Stimulated activated naive CD8-positive, alpha-beta T cell treated with anti-CD3 and anti-CD28 coated beads, Interleukin-15, amount 100 ng/mL, for 72 hours (primary cell): ENCODE measurements around the gene CASP7.

Source experiments
- ATAC-seq: fragments of 150-1000 bp; cut with Tn5 transposase; 2 replicates; pipeline ENCODE4 v1.10.0; 2021; ENCODE audit warnings: mild to moderate bottlenecking, moderate library complexity
- DNase-seq, 2 donors: peaks; one replicate each; pipeline ENCODE4 v3.0.0; 2021 to 2022
- H3K27ac Mint-ChIP-seq, 2 donors: one replicate each; pipeline ENCODE4 v1.8.0; 2022; ENCODE audit warnings: mild to moderate bottlenecking in 2 of 2, mixed read lengths in 2 of 2, moderate library complexity in 2 of 2
- H3K27me3 Mint-ChIP-seq: one replicate; pipeline ENCODE4 v1.8.0; 2022; ENCODE audit warnings: mixed read lengths
- H3K4me1 Mint-ChIP-seq: one replicate; pipeline ENCODE4 v1.8.0; 2022; ENCODE audit warnings: mild to moderate bottlenecking, mixed read lengths
- H3K4me3 Mint-ChIP-seq, 2 donors: one replicate each; pipeline ENCODE4 v1.8.0; 2022; ENCODE audit warnings: mild to moderate bottlenecking in 2 of 2, mixed read lengths in 2 of 2, moderate library complexity in 1 of 2
- H3K9me3 Mint-ChIP-seq, 2 donors: one replicate each; pipeline ENCODE4 v1.8.0; 2022; ENCODE audit warnings: mixed read lengths in 2 of 2

The CASP7 gene

DNA sequence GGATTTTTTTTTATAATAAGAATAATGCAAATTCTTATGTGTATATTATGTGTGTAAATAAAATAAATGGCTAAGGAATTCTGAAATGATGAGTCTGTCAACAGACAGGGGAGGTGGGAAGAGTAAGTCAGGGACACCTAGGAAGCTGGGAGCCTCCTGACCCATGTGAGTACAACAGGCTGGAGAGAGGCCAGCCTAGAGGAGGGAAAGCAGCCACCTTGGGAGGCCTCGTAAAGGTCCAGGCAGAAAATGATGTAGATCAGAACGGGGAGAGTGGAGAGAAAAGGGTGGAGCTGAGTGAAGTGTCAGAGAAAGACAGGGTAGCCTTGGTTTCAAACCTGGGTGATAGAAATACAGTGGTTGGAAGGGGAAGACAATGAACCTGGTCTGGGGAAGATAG lies 22.8 kb upstream of the CASP7 start:
- no peaks in the 10 kb centered on the region for H3K4me1 Mint-ChIP-seq
- peaks cover 47% of the 10 kb centered on the region for H3K27me3 Mint-ChIP-seq
- no peak for ATAC-seq
- no peak for DNase-seq
- no peak overlapping the region for H3K4me3 Mint-ChIP-seq
- H3K9me3 Mint-ChIP-seq: no peaks in the 10 kb centered on the region
- no peak overlapping the region for H3K27ac Mint-ChIP-seq

DNA sequence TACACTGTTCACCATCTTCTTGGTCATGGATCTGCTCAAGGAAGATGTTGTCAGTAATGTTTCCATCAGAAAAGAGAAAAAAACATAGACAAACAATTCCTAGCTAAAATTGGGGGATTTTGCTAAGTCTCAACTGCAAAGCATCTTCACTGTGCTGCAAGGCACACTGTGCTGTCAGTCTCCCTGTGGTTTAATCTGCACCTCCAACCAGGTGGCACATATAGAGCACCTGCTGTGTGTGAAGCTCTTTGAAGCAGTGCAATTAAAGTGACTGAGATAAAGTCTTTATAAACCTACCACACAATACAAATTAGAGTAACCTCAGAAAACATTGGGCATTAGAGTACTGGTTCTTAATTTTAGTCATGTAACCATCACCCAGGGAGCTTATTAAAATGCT lies 22.2 kb upstream of the CASP7 start:
- no peaks in the 10 kb centered on the region for H3K9me3 Mint-ChIP-seq
- no peak overlapping the region for H3K4me3 Mint-ChIP-seq
- no peak for ATAC-seq
- H3K27ac Mint-ChIP-seq: no peak overlapping the region
- H3K27me3 Mint-ChIP-seq: peaks cover 45% of the 10 kb centered on the region
- no peak for DNase-seq
- no peaks in the 10 kb centered on the region for H3K4me1 Mint-ChIP-seq

DNA sequence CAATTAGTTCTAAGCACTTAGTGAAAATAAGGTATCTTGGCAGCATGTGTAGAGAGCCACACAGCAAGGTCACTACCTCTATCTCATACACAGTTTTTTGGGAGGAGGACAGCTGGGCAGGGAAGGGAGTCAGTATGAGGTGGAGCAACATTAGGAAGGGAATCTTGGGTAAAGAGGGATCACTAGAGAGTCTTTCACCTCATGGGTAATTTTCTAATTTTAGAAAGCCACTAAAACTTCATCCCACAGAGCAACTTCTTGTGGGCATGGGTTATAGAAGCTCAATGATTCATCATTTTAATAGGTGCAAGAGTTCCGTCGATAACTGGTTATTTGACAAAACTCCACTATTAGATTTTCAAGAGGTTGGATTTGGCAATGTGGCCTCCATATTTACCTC lies 18.4 kb upstream of the CASP7 start:
- no peaks in the 10 kb centered on the region for H3K9me3 Mint-ChIP-seq

DNA sequence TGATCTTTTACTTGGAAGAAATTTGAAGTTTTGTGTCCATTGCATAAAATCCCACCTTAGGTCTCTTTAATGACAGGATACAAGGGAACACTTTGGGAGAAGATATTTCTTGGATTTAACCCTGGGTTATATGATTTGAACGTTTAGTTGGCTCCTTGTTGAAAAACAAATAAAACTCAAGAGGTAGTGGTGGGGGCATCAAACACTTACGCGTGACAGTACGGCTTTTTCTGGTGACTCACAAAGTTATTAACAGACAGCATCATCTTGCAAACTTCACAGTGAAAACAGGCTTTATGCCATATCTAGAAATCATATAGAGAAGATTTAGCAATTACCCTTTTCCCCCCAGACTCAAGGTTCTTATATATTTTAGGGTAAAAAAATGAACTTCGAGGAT lies 16.6 kb upstream of the CASP7 start:
- Mint-ChIP-seq H3K4me1 (peaks cover 22% of the 10 kb centered on the region), H3K4me3 (no peak overlapping the region), H3K9me3 (peaks cover 0 to 3% of the 10 kb centered on the region in 2 donors), H3K27ac (no peak overlapping the region), H3K27me3 (peaks cover 9% of the 10 kb centered on the region)
- DNase-seq (no peak), ATAC-seq (no peak)

More for the DNA sequence above, 18.4 kb upstream of the CASP7 start:
- H3K27ac Mint-ChIP-seq: no peak overlapping the region
- DNase-seq (no peak), ATAC-seq (no peak)
- no peak overlapping the region for H3K4me3 Mint-ChIP-seq
- H3K4me1 Mint-ChIP-seq: peaks cover 5% of the 10 kb centered on the region
- H3K27me3 Mint-ChIP-seq: peaks cover 20% of the 10 kb centered on the region

DNA sequence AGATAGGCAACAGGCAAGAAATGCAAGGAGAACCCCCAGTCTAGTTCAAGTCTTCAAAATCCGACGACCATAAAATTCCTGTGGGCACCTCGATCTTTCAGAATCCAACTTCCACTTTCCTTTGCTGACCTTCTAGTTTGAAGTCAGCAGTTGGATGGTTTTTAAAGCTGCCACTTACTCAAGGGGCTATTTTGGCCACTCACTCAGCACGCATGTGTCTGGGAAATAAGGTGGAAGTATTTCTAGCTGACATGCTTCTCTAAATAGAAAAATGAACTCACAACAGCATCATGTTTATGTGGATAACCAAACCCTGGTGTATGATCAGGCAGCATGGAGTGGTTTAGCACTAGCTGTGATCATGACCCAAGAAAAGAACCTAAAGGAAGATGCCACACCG lies 15.8 kb upstream of the CASP7 start, which contains the start of gene NRAP:
NRAP (minus strand) TSS at position 134 of the 400 bp plus-strand sequence. CDS start 159 bp downstream, outside the sequence.
- peaks cover 0 to 3% of the 10 kb centered on the region in 2 donors for H3K9me3 Mint-ChIP-seq
- H3K4me3 Mint-ChIP-seq: no peak within 1 kb of the TSS
- no peak within 1 kb of the TSS for H3K27ac Mint-ChIP-seq
- H3K4me1 Mint-ChIP-seq: peaks cover 22% of the 10 kb centered on the region
- DNase-seq (no peak), ATAC-seq (no peak)
- peaks cover 9% of the 10 kb centered on the region for H3K27me3 Mint-ChIP-seq

DNA sequence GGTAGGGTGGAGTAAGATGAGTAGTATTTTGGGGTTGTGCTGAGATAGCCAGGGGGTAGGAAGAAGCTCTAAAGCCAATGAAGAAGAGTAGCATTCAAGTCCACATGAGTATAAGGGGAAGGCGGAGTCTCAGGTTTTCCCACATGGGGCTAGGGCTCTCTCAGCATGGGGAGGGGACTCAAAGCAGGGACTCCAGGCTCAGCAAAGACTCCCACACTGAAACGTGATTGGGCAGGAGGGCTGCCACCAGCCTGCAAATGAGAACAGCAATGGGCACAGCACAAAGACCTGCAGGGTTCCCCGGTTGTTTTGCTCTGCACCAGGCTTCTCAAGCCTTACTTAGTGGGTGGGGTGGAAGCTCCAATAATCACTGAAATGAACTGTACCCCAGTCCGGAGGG lies 14.4 kb upstream of the CASP7 start:
- DNase-seq: no peak
- H3K4me3 Mint-ChIP-seq: no peak overlapping the region
- H3K27ac Mint-ChIP-seq: no peak overlapping the region
- peaks cover 22% of the 10 kb centered on the region for H3K4me1 Mint-ChIP-seq
- no peak for ATAC-seq
- peaks cover 2 to 3% of the 10 kb centered on the region in 2 donors for H3K9me3 Mint-ChIP-seq
- H3K27me3 Mint-ChIP-seq: peaks cover 9% of the 10 kb centered on the region

DNA sequence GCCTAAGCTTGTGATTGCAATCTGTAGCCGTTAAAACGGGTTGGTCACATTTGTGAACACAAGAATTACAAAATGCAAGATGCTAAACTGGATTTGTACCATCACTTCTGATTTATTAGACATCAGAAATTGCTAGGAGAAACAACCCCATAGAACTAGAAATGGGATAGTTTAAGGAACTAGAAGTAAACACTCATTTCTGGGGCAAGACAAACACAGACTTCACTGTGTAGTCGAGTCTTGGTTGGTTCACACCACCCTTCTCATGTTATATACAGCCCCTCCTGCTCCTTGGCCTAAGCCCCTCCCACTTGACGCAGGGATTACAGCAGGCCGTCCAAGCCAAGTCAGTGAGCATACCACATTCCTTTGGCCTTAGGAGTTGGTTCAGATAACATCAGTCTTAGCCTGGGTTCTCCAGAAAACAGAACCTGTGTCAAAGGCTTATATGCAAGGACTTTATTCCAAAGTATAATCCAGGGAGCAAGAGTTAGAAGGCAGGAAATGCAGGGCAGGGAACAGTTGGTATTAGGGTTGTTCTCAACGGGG lies 13.8 kb upstream of the CASP7 start:
- Mint-ChIP-seq H3K27ac (no peak overlapping the region), H3K4me3 (no peak overlapping the region), H3K4me1 (peaks cover 22% of the 10 kb centered on the region), H3K9me3 (peaks cover 7% of the 10 kb centered on the region in 2 donors), H3K27me3 (peaks cover 14% of the 10 kb centered on the region)
- ATAC-seq: no peak
- no peak for DNase-seq

DNA sequence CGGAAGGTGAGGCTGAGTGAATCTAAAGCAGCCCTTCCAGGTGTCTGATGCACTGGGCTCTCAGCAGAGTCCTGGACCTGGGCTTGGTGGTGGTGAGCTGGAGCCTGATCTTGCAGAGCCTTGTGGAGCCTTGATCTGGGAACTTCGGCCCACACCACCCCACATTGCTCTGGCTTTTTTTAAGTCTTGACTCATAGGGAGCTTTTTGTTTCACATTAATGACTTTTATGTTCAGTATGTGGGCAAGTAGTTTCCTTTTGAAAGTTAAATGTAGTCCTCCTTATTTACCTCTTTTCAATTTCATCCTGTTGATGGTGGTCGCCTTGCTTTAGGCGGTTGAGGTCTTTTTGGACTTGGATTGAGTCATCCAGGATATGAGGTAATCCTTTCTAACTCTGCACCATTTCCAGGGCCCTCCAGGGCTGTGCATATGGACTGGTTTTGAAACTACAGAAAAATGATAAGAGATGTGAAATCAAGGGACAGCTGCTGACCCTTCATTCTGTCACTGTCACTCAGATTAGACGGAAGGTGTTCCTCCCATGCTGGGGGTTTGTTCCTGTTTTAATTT lies 12.9 kb upstream of the CASP7 start:
- Mint-ChIP-seq H3K27ac (peak overlapping the region; percentile 93 to 94), H3K4me3 (peak overlapping the region; percentile 9 to 11), H3K27me3 (peaks cover 16% of the 10 kb centered on the region), H3K9me3 (peaks cover 7 to 13% of the 10 kb centered on the region in 2 donors), H3K4me1 (peaks cover 22% of the 10 kb centered on the region)
- DNase-seq (peak; percentile 32 to 69), ATAC-seq (peak; percentile 98)

DNA sequence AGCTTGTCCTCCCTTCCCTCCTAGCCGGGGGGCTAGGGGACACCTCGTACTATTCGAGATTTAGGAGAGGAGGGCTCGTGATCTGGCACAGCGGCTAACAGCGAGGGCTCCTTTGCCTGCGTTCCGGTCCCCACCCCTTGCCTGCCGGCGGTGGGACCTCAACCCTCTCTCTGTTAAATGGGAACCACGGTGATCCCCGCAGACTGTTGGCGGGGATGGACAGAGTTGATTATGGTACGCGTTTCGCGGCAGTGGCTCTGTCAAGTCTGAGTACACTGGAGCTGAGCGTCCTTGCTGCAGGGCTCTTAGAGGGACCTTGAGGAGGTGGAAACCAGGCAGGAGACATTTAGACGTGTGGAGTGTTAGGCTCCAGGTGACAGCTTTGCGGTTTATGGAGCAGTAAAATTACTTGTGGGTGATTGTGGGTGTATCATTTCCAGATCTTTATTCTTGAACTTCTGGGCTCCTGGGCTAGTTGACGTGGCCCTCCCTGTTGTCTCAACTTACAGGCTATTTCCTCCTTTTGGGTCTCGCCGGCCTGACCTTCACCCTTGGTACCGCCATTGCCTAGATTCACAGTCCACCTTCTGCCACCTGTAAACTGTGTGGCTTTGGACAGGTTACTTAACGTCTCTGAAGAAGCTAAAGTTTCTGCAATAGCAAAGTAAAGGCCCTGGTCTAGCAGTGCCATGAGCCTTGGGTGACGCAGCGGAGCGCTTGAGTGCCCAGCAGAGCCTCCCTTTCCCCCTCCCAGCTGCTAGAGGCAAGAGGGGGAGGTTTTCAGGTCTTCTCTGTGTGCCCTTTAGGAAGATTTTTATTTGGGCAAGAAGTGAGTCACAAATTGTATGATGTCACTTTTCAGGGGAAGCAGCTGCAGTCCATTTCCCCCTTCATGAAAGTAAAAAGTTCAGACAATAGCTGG lies 739 bp downstream of the CASP7 start:
- Mint-ChIP-seq H3K4me3 (peak overlapping the region; percentile 88 to 92), H3K27me3 (no peaks in the 10 kb centered on the region), H3K4me1 (peaks cover 54% of the 10 kb centered on the region), H3K27ac (peak overlapping the region; percentile 84 to 97), H3K9me3 (peaks cover 20 to 22% of the 10 kb centered on the region in 2 donors)
- DNase-seq (peak; percentile 30 to 45), ATAC-seq (peak; percentile 29)

DNA sequence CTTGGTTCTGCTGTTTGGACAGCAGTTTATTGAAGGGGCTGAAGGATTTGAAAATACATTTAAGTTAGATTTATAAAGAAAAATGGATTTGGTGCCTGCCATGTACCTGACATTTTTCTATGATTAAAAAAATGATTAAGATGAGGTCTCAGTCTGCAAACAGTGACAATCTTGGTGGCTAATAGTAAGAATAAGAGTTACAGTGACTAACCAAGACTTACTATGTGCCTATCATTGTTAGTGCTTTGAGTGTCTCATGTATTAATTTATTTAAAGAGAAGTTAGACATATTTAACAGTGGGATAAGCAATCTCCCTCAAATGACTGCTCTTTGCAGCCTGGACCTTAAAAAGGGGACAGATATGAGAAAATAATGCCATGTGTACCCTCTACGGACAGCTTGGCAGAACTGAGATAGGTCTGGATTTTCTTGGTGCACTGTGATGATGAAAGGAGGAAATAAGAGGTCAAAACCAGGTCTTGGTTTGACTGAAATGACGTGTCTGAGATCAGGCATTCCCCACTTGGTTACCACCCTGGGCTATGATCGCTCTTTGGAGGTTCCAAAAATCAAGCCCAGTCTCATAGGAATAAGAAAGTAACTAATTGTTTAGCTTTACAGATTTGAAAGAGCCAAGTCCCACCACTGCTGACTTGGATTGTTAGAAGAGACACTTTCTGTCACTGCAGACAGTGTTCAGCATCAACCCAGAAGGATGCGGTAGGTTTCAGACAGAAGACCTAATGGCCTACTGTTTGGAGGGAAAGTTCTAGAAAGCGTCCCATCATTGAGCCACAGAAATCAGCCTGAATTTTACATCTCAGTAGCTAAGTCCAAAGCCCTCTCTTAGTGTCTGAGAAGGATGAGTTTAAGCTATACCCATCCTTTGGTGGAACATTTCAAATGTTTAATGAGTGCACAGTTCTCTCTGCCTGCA lies 2.1 kb downstream of the CASP7 start:
- Mint-ChIP-seq H3K27ac (peak overlapping the region; percentile 84 to 97), H3K4me3 (peak overlapping the region; percentile 88 to 92), H3K9me3 (peaks cover 24 to 32% of the 10 kb centered on the region in 2 donors), H3K27me3 (no peaks in the 10 kb centered on the region), H3K4me1 (peaks cover 54% of the 10 kb centered on the region)
- peak; percentile 75 for ATAC-seq
- peak; percentile 55 to 77 for DNase-seq

DNA sequence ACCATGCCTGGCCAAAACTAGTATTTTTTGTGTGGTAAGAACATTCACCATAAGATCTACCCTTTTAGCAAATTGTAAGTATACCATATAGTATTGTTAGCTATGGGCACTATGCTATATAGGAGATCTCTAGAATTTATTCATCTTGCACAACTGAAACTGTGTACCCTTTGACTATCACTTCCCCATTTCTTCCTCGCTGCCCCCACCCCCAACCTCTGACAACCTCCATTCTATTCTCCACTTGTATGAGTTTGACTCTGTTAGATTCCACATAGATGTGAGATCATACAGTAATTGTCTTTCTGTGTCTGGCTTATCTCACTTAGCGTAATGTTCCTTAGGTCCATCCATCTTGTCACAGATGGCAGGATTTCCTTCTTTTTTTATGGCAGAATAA lies 3.6 kb downstream of the CASP7 start:
- peak overlapping the region in 1 of 2 donors; percentile 7 for H3K4me3 Mint-ChIP-seq
- no peaks in the 10 kb centered on the region for H3K27me3 Mint-ChIP-seq
- no peak overlapping the region for H3K27ac Mint-ChIP-seq
- ATAC-seq (no peak), DNase-seq (no peak)
- H3K4me1 Mint-ChIP-seq: peaks cover 58% of the 10 kb centered on the region
- peaks cover 36 to 45% of the 10 kb centered on the region in 2 donors for H3K9me3 Mint-ChIP-seq

DNA sequence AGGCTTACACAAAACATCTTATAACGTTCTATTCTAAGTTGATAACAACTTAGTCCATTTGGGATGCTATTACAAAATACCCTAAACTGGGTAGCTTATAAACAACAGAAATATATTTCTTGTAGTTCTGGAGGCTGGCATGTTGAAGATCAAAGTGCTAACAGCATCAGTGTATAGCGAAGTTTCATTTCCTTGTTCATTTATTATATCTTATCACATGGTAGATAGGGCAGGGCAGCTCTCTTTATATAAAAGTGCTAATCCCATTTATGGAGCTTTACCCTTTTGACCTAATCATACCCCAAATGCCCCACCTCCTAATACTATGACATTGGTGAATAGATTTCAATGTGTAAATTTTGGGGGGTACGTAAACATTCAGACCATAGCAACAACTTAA lies 6.3 kb downstream of the CASP7 start:
- Mint-ChIP-seq H3K27me3 (no peaks in the 10 kb centered on the region), H3K9me3 (peaks cover 43 to 68% of the 10 kb centered on the region in 2 donors), H3K27ac (no peak overlapping the region), H3K4me1 (peaks cover 67% of the 10 kb centered on the region), H3K4me3 (no peak overlapping the region)
- DNase-seq: no peak
- no peak for ATAC-seq

DNA sequence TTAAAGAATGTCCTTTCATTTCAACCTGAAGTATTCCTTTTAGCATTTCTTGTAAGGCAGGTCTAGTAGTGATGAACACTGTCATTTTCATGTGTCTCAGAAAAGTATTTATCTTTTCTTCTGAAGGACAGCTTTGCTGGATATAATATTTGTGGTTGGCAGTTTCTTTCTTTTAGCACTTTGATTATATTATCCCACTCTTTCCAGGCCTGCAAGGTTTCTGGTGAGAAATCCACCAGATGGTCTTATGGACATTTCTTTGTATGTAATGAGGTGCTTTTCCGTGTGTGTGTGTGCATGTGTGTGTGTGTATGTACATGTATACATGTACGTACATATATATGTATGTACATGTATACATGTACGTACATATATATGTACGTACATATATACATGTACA lies 7.3 kb downstream of the CASP7 start:
- no peaks in the 10 kb centered on the region for H3K27me3 Mint-ChIP-seq
- H3K4me1 Mint-ChIP-seq: peaks cover 56% of the 10 kb centered on the region
- H3K27ac Mint-ChIP-seq: no peak overlapping the region
- no peak for ATAC-seq
- no peak for DNase-seq
- no peak overlapping the region for H3K4me3 Mint-ChIP-seq
- H3K9me3 Mint-ChIP-seq: peaks cover 43 to 73% of the 10 kb centered on the region in 2 donors

DNA sequence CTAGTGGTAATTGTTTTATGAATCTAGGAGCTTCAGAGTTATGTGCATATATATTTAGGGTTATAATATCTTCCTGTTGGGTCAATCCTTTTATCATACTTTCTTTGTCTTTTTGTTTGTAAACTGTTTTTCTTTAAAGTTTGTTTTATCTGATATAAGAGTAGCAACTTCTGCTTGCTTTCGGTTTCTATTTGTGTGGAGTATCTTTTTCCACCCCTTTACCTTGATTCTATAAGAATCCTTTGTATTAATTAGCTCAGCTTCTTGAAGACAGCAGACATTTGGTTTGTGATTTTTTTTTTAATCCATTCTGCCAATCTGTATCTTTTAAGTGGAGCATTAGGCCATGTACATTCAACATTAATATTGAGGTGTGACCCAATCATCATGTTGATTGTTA lies 9.3 kb downstream of the CASP7 start:
- peak overlapping the region in 1 of 2 donors; percentile 87 for H3K27ac Mint-ChIP-seq
- ATAC-seq (no peak), DNase-seq (no peak)
- H3K27me3 Mint-ChIP-seq: no peaks in the 10 kb centered on the region
- H3K4me3 Mint-ChIP-seq: peak overlapping the region; percentile 56
- H3K4me1 Mint-ChIP-seq: peaks cover 39% of the 10 kb centered on the region
- peaks cover 52 to 78% of the 10 kb centered on the region in 2 donors for H3K9me3 Mint-ChIP-seq

DNA sequence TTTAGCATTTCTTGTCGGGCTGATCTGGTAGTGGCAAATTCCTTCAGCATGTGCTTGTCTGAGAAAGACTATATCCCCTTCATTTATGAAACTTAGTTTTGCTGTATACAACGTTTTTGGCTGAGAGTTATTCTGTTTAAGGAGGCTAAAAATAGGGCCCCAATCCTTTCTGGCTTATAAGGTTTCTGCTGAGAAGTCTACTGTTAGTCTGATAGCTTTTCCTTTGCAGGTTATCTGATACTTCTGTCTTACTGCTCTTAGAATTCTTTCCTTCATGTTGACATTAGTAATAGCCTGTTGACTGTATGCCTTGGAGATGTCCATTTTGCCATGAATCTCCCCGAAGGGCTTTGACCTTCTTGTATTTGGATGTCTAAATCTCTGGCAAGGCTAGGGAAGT lies 9.9 kb downstream of the CASP7 start:
- Mint-ChIP-seq H3K27me3 (no peaks in the 10 kb centered on the region), H3K4me3 (no peak overlapping the region), H3K27ac (no peak overlapping the region), H3K4me1 (peaks cover 36% of the 10 kb centered on the region), H3K9me3 (peaks cover 47 to 74% of the 10 kb centered on the region in 2 donors)
- DNase-seq (no peak), ATAC-seq (no peak)
